Panc1 (cell line): ENCODE results near the gene CUTA. TPM values are rescaled to one million over a fixed set of nuclear protein-coding genes. Genes with fewer than 3 reads are reported as not detected.

ENCODE experiments used
- ATAC-seq: fragments of 200-7000 bp; cut with Tn5 transposase; 2 replicates; pipeline ENCODE4 v1.9.1; 2020; ENCODE audit warnings: mild to moderate bottlenecking, moderate library complexity
- BruUV-seq: library from RNA; stranded (reverse); fragments of 400-500 nt; replicated peaks from 2 replicates; lab custom pipeline; 2021; lab: Mats Ljungman, UMichigan
- CTCF ChIA-PET: fragments of 300-600 bp; sonication (Branson Sonifier 250); formaldehyde crosslinking; loops from one replicate; lab custom pipeline; 2022; ENCODE audit warnings: antibody characterized with exemption; lab: Charles Lee
- POLR2A ChIA-PET: fragments of 300-600 bp; sonication (Branson Sonifier 250); formaldehyde crosslinking; loops from one replicate; lab custom pipeline; 2022; ENCODE audit warnings: antibody characterized with exemption; lab: Charles Lee
- DNase-seq: peaks from one replicate; pipeline ENCODE4 v3.0.0-alpha.2; 2010; ENCODE audit warnings: low read depth, low spot score
- H3K27ac ChIP-seq: 2 replicates; pipeline ENCODE4 v1.5.1; 2011; ENCODE audit warnings: mild to moderate bottlenecking, low read length, inconsistent platforms
- H3K27me3 ChIP-seq: fragments of 200-500 bp; sonication (Bioruptor generic); 2 replicates; pipeline ENCODE4 v1.6.0; 2014; ENCODE audit warnings: low read length, inconsistent platforms; ENCODE audit not compliant: control insufficient read depth, insufficient read depth
- H3K36me3 ChIP-seq: fragments of 200-500 bp; sonication (Bioruptor generic); 2 replicates; pipeline ENCODE4 v1.5.1; 2014; ENCODE audit warnings: inconsistent platforms, mild to moderate bottlenecking, low read length, moderate library complexity; ENCODE audit not compliant: control insufficient read depth, insufficient read depth
- H3K4me1 ChIP-seq: 2 replicates; pipeline ENCODE4 v1.5.1; 2011; ENCODE audit warnings: inconsistent platforms, mild to moderate bottlenecking, low read length, moderate library complexity; ENCODE audit not compliant: control insufficient read depth, insufficient read depth
- H3K4me3 ChIP-seq, 2 experiments: 2 replicates each; pipeline ENCODE4 v1.5.1; 2011 to 2012; ENCODE audit warnings: low read depth in 2 of 2, low read length in 2 of 2, mild to moderate bottlenecking in 2 of 2, inconsistent platforms in 1 of 2, moderate library complexity in 1 of 2
- H3K9me3 ChIP-seq: fragments of 200-500 bp; sonication (Bioruptor generic); 2 replicates; pipeline ENCODE4 v1.5.1; 2014; ENCODE audit warnings: low read depth, mild to moderate bottlenecking, inconsistent platforms, low read length, moderate library complexity; ENCODE audit not compliant: control insufficient read depth, insufficient read depth
- POLR2AphosphoS5 ChIP-seq: IDR thresholded peaks from 2 replicates; pipeline ENCODE4 v1.6.1; 2012; ENCODE audit warnings: mild to moderate bottlenecking, low read depth, low read length, moderate library complexity
- SIN3A ChIP-seq: IDR thresholded peaks from 2 replicates; pipeline ENCODE4 v1.6.1; 2012; ENCODE audit warnings: low read depth, mild to moderate bottlenecking, low read length, moderate library complexity, borderline replicate concordance; ENCODE audit not compliant: insufficient read depth
- TCF7L2 ChIP-seq: IDR thresholded peaks from 2 replicates; pipeline ENCODE4 v1.6.1; 2011; ENCODE audit warnings: mild to moderate bottlenecking, low read depth, low read length, inconsistent platforms
- in situ Hi-C: cut with HindIII; loops from 2 replicates; pipeline ENCODE4 v1.10.0; 2016; ENCODE audit warnings: low sequenced_read_pairs, low pct_unique_long_range_greater_than_20kb
- intact Hi-C: fragments of 100-400 bp; cut with micrococcal nuclease; formaldehyde crosslinking; loops from one replicate; pipeline ENCODE4 v1.10.0; 2022; ENCODE audit not compliant: unreplicated experiment
- total RNA-seq: library from RNA; stranded (reverse); gene quantifications from one replicate; pipeline ENCODE4 v1.2.1, GENCODE V29; 2021; ENCODE audit not compliant: unreplicated experiment
- TF ChIP-seq, protein P1 (sequence below): fragments of 450-650 bp; IDR thresholded peaks from 2 replicates; pipeline ENCODE4 v1.5.1; 2017; ENCODE audit warnings: mild to moderate bottlenecking
- TF ChIP-seq, protein P2 (sequence below), 2 experiments: IDR thresholded peaks; 2 replicates each; pipeline ENCODE4 v1.6.1; 2011 to 2012; ENCODE audit warnings: low read depth in 2 of 2, control low read depth in 1 of 2, low read length in 1 of 2, mild to moderate bottlenecking in 1 of 2, moderate library complexity in 1 of 2; ENCODE audit not compliant: insufficient read depth in 1 of 2

The CUTA gene
- total RNA-seq, 1 experiment from 2014 or later, result 338 TPM

DNA sequence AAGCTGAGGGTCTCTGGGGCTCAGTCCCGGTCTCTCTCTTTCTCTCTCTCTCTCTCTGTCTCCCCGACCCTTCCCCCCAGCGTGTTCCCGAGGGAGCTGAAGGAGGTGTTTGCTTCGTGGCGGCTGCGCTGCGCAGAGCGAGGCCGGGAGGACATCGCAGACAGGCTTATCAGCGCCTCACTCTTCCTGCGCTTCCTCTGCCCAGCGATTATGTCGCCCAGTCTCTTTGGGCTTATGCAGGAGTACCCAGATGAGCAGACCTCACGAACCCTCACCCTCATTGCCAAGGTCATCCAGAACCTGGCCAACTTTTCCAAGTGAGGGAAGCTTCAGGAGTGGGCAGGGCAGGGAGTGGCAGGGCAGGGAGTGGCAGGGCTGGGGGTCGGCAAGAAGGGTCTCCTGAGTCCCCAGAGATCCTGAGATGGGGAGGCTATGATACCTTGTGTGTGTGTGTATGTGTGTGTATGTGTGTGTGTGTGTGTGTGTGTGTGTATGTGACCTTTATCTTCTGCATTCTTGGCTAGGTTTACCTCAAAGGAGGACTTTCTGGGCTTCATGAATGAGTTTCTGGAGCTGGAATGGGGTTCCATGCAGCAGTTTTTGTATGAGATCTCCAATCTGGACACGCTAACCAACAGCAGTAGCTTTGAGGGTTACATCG, 22.9 kb upstream of the CUTA start:
- ATAC-seq (no peak), DNase-seq (no peak)
- ChIA-PET CTCF (no interaction called here), POLR2A (interaction anchor here (0.5 kb wide), 1 partner anchor 129 kb away, joined by 3 read pairs; no protein-coding TSS in a partner anchor)
- no peaks in the 10 kb centered on the region for H3K4me1 ChIP-seq
- BruUV-seq, result no TSS peak
- in situ Hi-C loops (no loop called here), intact Hi-C loops (no loop called here)
- peaks cover 3% of the 10 kb centered on the region; the same call in 1 of the 2 replicates for H3K36me3 ChIP-seq
- no peaks in the 10 kb centered on the region for H3K27me3 ChIP-seq
- H3K27ac ChIP-seq, result no peak overlapping the region
- H3K9me3 ChIP-seq, result no peaks in the 10 kb centered on the region
- TF ChIP-seq TCF7L2, result no peak
- TF ChIP-seq, protein P1, sequence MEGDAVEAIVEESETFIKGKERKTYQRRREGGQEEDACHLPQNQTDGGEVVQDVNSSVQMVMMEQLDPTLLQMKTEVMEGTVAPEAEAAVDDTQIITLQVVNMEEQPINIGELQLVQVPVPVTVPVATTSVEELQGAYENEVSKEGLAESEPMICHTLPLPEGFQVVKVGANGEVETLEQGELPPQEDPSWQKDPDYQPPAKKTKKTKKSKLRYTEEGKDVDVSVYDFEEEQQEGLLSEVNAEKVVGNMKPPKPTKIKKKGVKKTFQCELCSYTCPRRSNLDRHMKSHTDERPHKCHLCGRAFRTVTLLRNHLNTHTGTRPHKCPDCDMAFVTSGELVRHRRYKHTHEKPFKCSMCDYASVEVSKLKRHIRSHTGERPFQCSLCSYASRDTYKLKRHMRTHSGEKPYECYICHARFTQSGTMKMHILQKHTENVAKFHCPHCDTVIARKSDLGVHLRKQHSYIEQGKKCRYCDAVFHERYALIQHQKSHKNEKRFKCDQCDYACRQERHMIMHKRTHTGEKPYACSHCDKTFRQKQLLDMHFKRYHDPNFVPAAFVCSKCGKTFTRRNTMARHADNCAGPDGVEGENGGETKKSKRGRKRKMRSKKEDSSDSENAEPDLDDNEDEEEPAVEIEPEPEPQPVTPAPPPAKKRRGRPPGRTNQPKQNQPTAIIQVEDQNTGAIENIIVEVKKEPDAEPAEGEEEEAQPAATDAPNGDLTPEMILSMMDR, result no peak
- TF ChIP-seq POLR2AphosphoS5, result no peak
- no peak for TF ChIP-seq SIN3A
- TF ChIP-seq, protein P2, sequence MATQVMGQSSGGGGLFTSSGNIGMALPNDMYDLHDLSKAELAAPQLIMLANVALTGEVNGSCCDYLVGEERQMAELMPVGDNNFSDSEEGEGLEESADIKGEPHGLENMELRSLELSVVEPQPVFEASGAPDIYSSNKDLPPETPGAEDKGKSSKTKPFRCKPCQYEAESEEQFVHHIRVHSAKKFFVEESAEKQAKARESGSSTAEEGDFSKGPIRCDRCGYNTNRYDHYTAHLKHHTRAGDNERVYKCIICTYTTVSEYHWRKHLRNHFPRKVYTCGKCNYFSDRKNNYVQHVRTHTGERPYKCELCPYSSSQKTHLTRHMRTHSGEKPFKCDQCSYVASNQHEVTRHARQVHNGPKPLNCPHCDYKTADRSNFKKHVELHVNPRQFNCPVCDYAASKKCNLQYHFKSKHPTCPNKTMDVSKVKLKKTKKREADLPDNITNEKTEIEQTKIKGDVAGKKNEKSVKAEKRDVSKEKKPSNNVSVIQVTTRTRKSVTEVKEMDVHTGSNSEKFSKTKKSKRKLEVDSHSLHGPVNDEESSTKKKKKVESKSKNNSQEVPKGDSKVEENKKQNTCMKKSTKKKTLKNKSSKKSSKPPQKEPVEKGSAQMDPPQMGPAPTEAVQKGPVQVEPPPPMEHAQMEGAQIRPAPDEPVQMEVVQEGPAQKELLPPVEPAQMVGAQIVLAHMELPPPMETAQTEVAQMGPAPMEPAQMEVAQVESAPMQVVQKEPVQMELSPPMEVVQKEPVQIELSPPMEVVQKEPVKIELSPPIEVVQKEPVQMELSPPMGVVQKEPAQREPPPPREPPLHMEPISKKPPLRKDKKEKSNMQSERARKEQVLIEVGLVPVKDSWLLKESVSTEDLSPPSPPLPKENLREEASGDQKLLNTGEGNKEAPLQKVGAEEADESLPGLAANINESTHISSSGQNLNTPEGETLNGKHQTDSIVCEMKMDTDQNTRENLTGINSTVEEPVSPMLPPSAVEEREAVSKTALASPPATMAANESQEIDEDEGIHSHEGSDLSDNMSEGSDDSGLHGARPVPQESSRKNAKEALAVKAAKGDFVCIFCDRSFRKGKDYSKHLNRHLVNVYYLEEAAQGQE (IDR thresholded peaks at IDR 0.05; ENCODE audit: insufficient read depth in 1 of 2, low read depth in 2 of 2, low read length in 1 of 2), result no peak
- no peak overlapping the region for H3K4me3 ChIP-seq

DNA sequence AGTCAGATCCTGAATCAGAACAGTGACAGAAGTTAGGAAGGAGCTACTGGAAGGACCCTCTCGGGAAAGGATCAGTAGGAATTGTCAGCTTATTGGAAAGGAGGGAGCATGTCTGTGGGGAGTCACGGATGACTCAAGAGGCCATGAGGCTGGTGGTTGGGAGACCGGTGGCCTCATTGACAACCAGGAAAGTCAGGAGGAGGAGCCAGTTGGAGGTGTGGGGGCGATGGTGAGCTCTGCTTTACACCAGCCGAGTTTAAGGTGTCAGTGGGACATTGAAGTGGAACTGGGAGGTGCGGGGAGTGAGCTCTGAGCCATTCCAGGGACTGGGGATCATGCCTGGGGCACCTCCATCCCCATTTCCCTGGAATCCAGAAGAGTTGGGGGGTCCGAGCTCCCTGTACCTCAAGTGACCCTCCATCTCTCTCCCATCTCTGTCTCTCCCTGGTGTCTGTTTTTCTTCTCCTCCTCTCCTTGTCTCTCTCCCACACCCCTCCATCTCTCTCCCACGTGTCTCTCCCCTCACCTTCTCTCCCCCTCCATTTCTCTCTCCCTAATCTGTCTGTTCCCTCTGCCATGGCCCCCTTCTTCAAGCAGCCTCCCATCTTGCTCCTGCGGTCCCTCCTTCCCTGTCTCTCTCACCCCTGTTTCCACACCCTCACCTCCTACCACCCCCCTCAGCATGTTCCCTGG, 22.2 kb upstream of the CUTA start:
- Histone ChIP-seq H3K4me1 (no peaks in the 10 kb centered on the region), H3K27me3 (no peaks in the 10 kb centered on the region), H3K36me3 (peaks cover 5% of the 10 kb centered on the region; the same call in 1 of the 2 replicates), H3K27ac (no peak overlapping the region), H3K4me3 (no peak overlapping the region), H3K9me3 (no peaks in the 10 kb centered on the region)
- TF ChIP-seq, protein P2 (IDR thresholded peaks at IDR 0.05; ENCODE audit: insufficient read depth in 1 of 2, low read depth in 2 of 2, low read length in 1 of 2), result no peak
- TF ChIP-seq TCF7L2 (no peak), POLR2AphosphoS5 (no peak), SIN3A (no peak)
- TF ChIP-seq, protein P1, result no peak
- POLR2A ChIA-PET, result interaction anchor here (0.5 to 0.7 kb wide), 2 partner anchors 14 to 130 kb away, joined by 3 read pairs; no protein-coding TSS in a partner anchor
- CTCF ChIA-PET, result interaction anchor here (0.6 kb wide), 1 partner anchor 116 kb away, joined by 3 read pairs; no protein-coding TSS in a partner anchor
- no TSS peak for BruUV-seq
- in situ Hi-C loops (no loop called here), intact Hi-C loops (no loop called here)
- ATAC-seq (no peak), DNase-seq (no peak)
